ENCODE results near the gene RAN.

GRCh38 chr12:130831246-130831645, 40.6 kb upstream of the RAN start:
- TF ChIP-seq, protein P1, sequence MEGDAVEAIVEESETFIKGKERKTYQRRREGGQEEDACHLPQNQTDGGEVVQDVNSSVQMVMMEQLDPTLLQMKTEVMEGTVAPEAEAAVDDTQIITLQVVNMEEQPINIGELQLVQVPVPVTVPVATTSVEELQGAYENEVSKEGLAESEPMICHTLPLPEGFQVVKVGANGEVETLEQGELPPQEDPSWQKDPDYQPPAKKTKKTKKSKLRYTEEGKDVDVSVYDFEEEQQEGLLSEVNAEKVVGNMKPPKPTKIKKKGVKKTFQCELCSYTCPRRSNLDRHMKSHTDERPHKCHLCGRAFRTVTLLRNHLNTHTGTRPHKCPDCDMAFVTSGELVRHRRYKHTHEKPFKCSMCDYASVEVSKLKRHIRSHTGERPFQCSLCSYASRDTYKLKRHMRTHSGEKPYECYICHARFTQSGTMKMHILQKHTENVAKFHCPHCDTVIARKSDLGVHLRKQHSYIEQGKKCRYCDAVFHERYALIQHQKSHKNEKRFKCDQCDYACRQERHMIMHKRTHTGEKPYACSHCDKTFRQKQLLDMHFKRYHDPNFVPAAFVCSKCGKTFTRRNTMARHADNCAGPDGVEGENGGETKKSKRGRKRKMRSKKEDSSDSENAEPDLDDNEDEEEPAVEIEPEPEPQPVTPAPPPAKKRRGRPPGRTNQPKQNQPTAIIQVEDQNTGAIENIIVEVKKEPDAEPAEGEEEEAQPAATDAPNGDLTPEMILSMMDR (IDR thresholded peaks at IDR 0.05) = no peak
- no peak for TF ChIP-seq POLR2A (IDR thresholded peaks at IDR 0.05)

Data from sigmoid colon (tissue), 3 donors.